SU-DHL-6 (cell line): Measurements from ENCODE around the gene KLHDC3.
A peak's percentile ranks its signal among the peaks of the same experiment; 100 is the strongest.

Experiments
- H2AFZ ChIP-seq: fragments of 200-600 bp; sonication (generic); 2 replicates; pipeline ENCODE4 v1.6.1; 2014; ENCODE audit warnings: low read depth, mild to moderate bottlenecking, moderate library complexity, mixed read lengths, antibody characterized with exemption, low read length; ENCODE audit not compliant: severe bottlenecking
- H3F3A ChIP-seq: fragments of 200-600 bp; shearing (Covaris generic); 2 replicates; pipeline ENCODE4 v1.6.0; 2016; ENCODE audit warnings: antibody characterized with exemption, mild to moderate bottlenecking; ENCODE audit not compliant: insufficient read depth
- H3K27ac ChIP-seq: fragments of 200-600 bp; sonication (generic); 2 replicates; pipeline ENCODE4 v1.5.1; 2016; ENCODE audit warnings: low read depth, mild to moderate bottlenecking, low read length, moderate library complexity, mixed read lengths
- H3K27me3 ChIP-seq: fragments of 200-600 bp; sonication (generic), shearing (Covaris generic); 2 replicates; pipeline ENCODE4 v1.6.0; 2014; ENCODE audit warnings: mild to moderate bottlenecking, low read length
- H3K36me3 ChIP-seq: fragments of 200-600 bp; sonication (generic); 2 replicates; pipeline ENCODE4 v1.6.1; 2014; ENCODE audit warnings: mild to moderate bottlenecking, low read length, mixed read lengths
- H3K4me2 ChIP-seq: fragments of 300-600, 200-600 bp; shearing (Covaris generic), sonication (generic); 2 replicates; pipeline ENCODE4 v1.6.0; 2014; ENCODE audit warnings: low read length, low read depth, mild to moderate bottlenecking; ENCODE audit not compliant: poor library complexity, severe bottlenecking
- H3K4me3 ChIP-seq: fragments of 200-600 bp; sonication (generic); 2 replicates; pipeline ENCODE4 v1.5.1; 2014; ENCODE audit warnings: antibody characterized with exemption, low read length, mild to moderate bottlenecking, mixed read lengths; ENCODE audit not compliant: insufficient read depth, poor library complexity, severe bottlenecking
- H3K79me2 ChIP-seq: fragments of 200-600 bp; sonication (generic); 2 replicates; pipeline ENCODE4 v1.6.1; 2014; ENCODE audit warnings: mild to moderate bottlenecking, low read length, moderate library complexity; ENCODE audit not compliant: insufficient read depth
- H3K9ac ChIP-seq: fragments of 200-600 bp; sonication (generic); 2 replicates; pipeline ENCODE4 v1.7.0; 2014; ENCODE audit warnings: mild to moderate bottlenecking, low read length
- H3K9me2 ChIP-seq: fragments of 200-600 bp; sonication (generic); replicated peaks from 2 replicates; pipeline ENCODE4 v1.6.1; 2014; ENCODE audit warnings: low read length; ENCODE audit not compliant: insufficient read depth
- H3K9me3 ChIP-seq: fragments of 200-600 bp; sonication (generic); 2 replicates; pipeline ENCODE4 v1.6.1; 2014; ENCODE audit warnings: low read length, mixed read lengths; ENCODE audit not compliant: insufficient read depth
- H4K20me1 ChIP-seq: fragments of 200-600 bp; sonication (generic); 2 replicates; pipeline ENCODE4 v1.6.1; 2014; ENCODE audit warnings: low read depth, mild to moderate bottlenecking, antibody characterized with exemption, low read length, moderate library complexity, mixed read lengths
- CTCF ChIP-seq: fragments of 200-600 bp; sonication (generic); IDR thresholded peaks from one replicate; pipeline ENCODE4 v1.5.1; 2017; ENCODE audit warnings: antibody characterized with exemption, mild to moderate bottlenecking, low read length, moderate library complexity; ENCODE audit not compliant: insufficient read depth, poor library complexity, severe bottlenecking
- EZH2phosphoT487 ChIP-seq: fragments of 200-600 bp; sonication (generic), shearing (Covaris generic); conservative IDR thresholded peaks from 2 replicates; pipeline ENCODE4 v1.6.1; 2018; ENCODE audit warnings: mild to moderate bottlenecking, antibody characterized with exemption, low read length, moderate library complexity, mixed read lengths

KLHDC3 gene

GRCh38 chr6:43054206-43054943 lies 40.3 kb downstream of the KLHDC3 start:
- Histone ChIP-seq H3K9me3 (no peaks in the 10 kb centered on the region), H3K9me2 (no peaks in the 10 kb centered on the region), H3K4me3 (peak overlapping the region; percentile 76), H3K4me2 (peak overlapping the region; percentile 80), H4K20me1 (no peaks in the 10 kb centered on the region), H3K9ac (peak overlapping the region; percentile 85), H3K36me3 (no peaks in the 10 kb centered on the region), H3K27ac (peak overlapping the region; percentile 62), H3K27me3 (no peaks in the 10 kb centered on the region), H3K79me2 (peaks cover 15% of the 10 kb centered on the region), H3F3A (0 out of 2 replicates have a peak, but pooled peaks cover 4% of the 10 kb centered on the region), H2AFZ (peak overlapping the region; percentile 70)
- TF ChIP-seq CTCF (no peak), EZH2phosphoT487 (no peak)

GRCh38 chr6:43055966-43056365 lies 41.9 kb downstream of the KLHDC3 start:
- Histone ChIP-seq H4K20me1 (no peaks in the 10 kb centered on the region), H3K4me3 (no peak overlapping the region), H3K9ac (no peak overlapping the region), H3F3A (0 out of 2 replicates have a peak, but pooled peaks cover 4% of the 10 kb centered on the region), H3K27me3 (no peaks in the 10 kb centered on the region), H2AFZ (no peak overlapping the region), H3K4me2 (no peak overlapping the region), H3K36me3 (no peaks in the 10 kb centered on the region), H3K79me2 (peaks cover 15% of the 10 kb centered on the region), H3K9me3 (no peaks in the 10 kb centered on the region), H3K9me2 (no peaks in the 10 kb centered on the region), H3K27ac (no peak overlapping the region)
- TF ChIP-seq CTCF: no peak
- TF ChIP-seq EZH2phosphoT487: no peak

DNA sequence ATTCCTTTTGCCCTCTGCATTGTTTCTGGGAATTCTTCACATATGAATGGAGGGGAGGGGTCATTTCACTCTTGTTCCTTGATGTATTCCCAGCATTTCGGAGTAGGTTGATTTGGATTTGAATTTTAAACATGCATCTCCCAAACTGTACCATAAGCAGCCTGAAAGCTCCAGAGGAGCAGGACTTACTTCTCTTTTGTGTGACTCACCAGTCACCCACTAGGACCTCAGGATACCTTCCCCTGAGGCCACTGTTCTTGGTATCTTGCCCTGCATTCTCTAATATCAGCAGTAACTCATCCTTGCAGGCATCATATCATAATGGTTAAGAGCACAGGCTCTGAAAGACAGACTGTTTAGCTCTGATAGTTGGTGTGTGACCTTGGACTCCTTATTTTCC lies 44.5 kb downstream of the KLHDC3 start:
- Histone ChIP-seq H2AFZ (no peak overlapping the region), H3K27me3 (no peaks in the 10 kb centered on the region), H3K36me3 (no peaks in the 10 kb centered on the region), H3F3A (0 out of 2 replicates have a peak, but pooled peaks cover 4% of the 10 kb centered on the region), H3K9ac (peak overlapping the region; percentile 86), H3K9me2 (no peaks in the 10 kb centered on the region), H3K79me2 (peaks cover 15% of the 10 kb centered on the region), H3K27ac (no peak overlapping the region), H4K20me1 (no peaks in the 10 kb centered on the region), H3K4me3 (peak overlapping the region; percentile 87), H3K4me2 (peak overlapping the region; percentile 85), H3K9me3 (no peaks in the 10 kb centered on the region)
- TF ChIP-seq CTCF (no peak), EZH2phosphoT487 (no peak)
